ENCODE results near the gene RAD51B. TPM values are rescaled to one million over a fixed set of nuclear protein-coding genes. Genes with fewer than 3 reads are reported as not detected.

Gene RAD51B
- polyA plus RNA-seq, 1 donor (not counting 4 experiments of a cell fraction or from before 2014, with no cell fraction given): 13.3 TPM

DNA sequence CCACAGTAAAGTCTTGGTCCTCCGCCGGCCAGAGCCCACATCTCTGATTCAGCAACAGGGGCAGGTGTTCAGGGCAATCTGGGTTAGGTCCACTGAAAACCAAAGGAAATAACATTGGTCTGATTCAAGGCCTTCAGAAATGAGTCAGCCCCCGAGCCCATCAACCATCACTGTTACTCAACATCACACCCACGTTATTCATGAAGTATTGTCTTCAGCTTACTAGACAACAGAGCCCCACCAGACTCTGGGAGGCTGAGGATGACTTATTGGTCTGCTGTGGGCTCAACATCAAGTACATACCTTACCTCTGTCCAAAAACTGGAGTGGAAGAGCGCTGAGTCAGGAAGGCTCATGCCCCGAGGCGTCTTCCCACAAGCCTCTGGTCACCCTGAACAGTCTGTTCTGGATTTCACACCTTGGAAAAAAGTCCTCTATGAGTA is 875.8 kb downstream of the RAD51B start:
- Histone ChIP-seq H3K9ac (ENCODE audit: control insufficient read depth, extremely low read depth, insufficient read depth, low read length) (peak overlapping the region; percentile 82), H3K9me1 (ENCODE audit: control insufficient read depth, extremely low read depth, insufficient read depth, low read length) (no peaks in the 10 kb centered on the region), H2AFZ (ENCODE audit: control insufficient read depth, low read length) (no peak overlapping the region), H3K4me3 (ENCODE audit: control insufficient read depth in 2 of 3, extremely low read depth in 1 of 3, insufficient read depth in 2 of 3, low read depth in 1 of 3, low read length in 3 of 3) (no peak overlapping the region), H3K9me3 (ENCODE audit: control insufficient read depth, low read depth, low read length) (no peaks in the 10 kb centered on the region), H3K4me2 (ENCODE audit: control insufficient read depth, extremely low read depth, insufficient read depth, low read depth, low read length) (peak overlapping the region; percentile 62), H3K4me1 (ENCODE audit: control insufficient read depth, extremely low read depth, insufficient read depth, low read length) (peaks cover 29% of the 10 kb centered on the region), H3K27me3 (ENCODE audit: control insufficient read depth, extremely low read depth, insufficient read depth, low read length) (no peaks in the 10 kb centered on the region), H3K79me2 (ENCODE audit: control insufficient read depth, insufficient read depth, low read length) (no peaks in the 10 kb centered on the region), H3K27ac (ENCODE audit: control insufficient read depth, insufficient read depth, low read length) (peak overlapping the region; percentile 98), H4K20me1 (ENCODE audit: control insufficient read depth, extremely low read depth, insufficient read depth, low read length) (no peaks in the 10 kb centered on the region), H3K36me3 (ENCODE audit: control insufficient read depth in 2 of 2, extremely low read depth in 1 of 2, insufficient read depth in 2 of 2, low read length in 2 of 2) (no peaks in the 10 kb centered on the region)
- no peak for TF ChIP-seq EZH2 (IDR thresholded peaks at IDR 0.05; ENCODE audit: low read length)
- TF ChIP-seq, protein P1, sequence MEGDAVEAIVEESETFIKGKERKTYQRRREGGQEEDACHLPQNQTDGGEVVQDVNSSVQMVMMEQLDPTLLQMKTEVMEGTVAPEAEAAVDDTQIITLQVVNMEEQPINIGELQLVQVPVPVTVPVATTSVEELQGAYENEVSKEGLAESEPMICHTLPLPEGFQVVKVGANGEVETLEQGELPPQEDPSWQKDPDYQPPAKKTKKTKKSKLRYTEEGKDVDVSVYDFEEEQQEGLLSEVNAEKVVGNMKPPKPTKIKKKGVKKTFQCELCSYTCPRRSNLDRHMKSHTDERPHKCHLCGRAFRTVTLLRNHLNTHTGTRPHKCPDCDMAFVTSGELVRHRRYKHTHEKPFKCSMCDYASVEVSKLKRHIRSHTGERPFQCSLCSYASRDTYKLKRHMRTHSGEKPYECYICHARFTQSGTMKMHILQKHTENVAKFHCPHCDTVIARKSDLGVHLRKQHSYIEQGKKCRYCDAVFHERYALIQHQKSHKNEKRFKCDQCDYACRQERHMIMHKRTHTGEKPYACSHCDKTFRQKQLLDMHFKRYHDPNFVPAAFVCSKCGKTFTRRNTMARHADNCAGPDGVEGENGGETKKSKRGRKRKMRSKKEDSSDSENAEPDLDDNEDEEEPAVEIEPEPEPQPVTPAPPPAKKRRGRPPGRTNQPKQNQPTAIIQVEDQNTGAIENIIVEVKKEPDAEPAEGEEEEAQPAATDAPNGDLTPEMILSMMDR (optimal IDR thresholded peaks at IDR 0.05 in 1 of 3, IDR thresholded peaks at IDR 0.05 in 1 of 3, conservative IDR thresholded peaks at IDR 0.05 in 1 of 3; ENCODE audit: extremely low read depth in 1 of 3, insufficient read depth in 2 of 3, low read length in 3 of 3): no peak
- peak; percentile 100 for DNase-seq (ENCODE audit: low read depth, low spot score)
- dilution Hi-C loops (cut with MboI; ENCODE audit: extremely low pct_ligation_motif_present, low sequenced_read_pairs): no loop called here
- peak; percentile 100 for FAIRE-seq

DNA sequence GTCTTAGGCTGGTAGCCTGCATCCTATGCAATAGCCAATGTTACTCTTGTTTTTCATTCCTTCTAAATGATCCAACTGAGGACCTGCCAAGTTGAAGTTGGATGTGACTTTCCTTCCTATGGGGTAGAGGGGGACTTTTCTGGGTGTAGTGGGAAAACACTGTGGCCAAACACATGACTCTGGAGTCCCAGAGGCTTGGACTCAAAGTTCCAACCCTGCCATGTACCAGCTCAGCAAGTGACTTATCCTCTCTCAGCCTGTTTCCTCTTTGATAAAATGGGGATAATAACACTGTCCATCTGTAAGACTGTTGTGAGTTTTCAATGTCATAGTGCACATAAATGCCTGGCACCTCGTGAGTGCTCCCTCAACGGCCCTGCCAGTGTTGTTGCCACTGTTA is 876.3 kb downstream of the RAD51B start:
- TF ChIP-seq, protein P1 (optimal IDR thresholded peaks at IDR 0.05 in 1 of 3, IDR thresholded peaks at IDR 0.05 in 1 of 3, conservative IDR thresholded peaks at IDR 0.05 in 1 of 3; ENCODE audit: extremely low read depth in 1 of 3, insufficient read depth in 2 of 3, low read length in 3 of 3): no peak
- TF ChIP-seq EZH2 (IDR thresholded peaks at IDR 0.05; ENCODE audit: low read length): no peak
- Histone ChIP-seq H3K4me1 (ENCODE audit: control insufficient read depth, extremely low read depth, insufficient read depth, low read length) (peaks cover 29% of the 10 kb centered on the region), H2AFZ (ENCODE audit: control insufficient read depth, low read length) (no peak overlapping the region), H3K27me3 (ENCODE audit: control insufficient read depth, extremely low read depth, insufficient read depth, low read length) (no peaks in the 10 kb centered on the region), H4K20me1 (ENCODE audit: control insufficient read depth, extremely low read depth, insufficient read depth, low read length) (no peaks in the 10 kb centered on the region), H3K4me2 (ENCODE audit: control insufficient read depth, extremely low read depth, insufficient read depth, low read depth, low read length) (peak overlapping the region; percentile 38), H3K9me3 (ENCODE audit: control insufficient read depth, low read depth, low read length) (peaks cover 3% of the 10 kb centered on the region), H3K9me1 (ENCODE audit: control insufficient read depth, extremely low read depth, insufficient read depth, low read length) (no peaks in the 10 kb centered on the region), H3K36me3 (ENCODE audit: control insufficient read depth in 2 of 2, extremely low read depth in 1 of 2, insufficient read depth in 2 of 2, low read length in 2 of 2) (no peaks in the 10 kb centered on the region), H3K79me2 (ENCODE audit: control insufficient read depth, insufficient read depth, low read length) (no peaks in the 10 kb centered on the region), H3K4me3 (ENCODE audit: control insufficient read depth in 2 of 3, extremely low read depth in 1 of 3, insufficient read depth in 2 of 3, low read depth in 1 of 3, low read length in 3 of 3) (no peak overlapping the region), H3K9ac (ENCODE audit: control insufficient read depth, extremely low read depth, insufficient read depth, low read length) (peak overlapping the region; percentile 61), H3K27ac (ENCODE audit: control insufficient read depth, insufficient read depth, low read length) (peak overlapping the region; percentile 98)
- no peak for DNase-seq (ENCODE audit: low read depth, low spot score)
- dilution Hi-C loops (cut with MboI; ENCODE audit: extremely low pct_ligation_motif_present, low sequenced_read_pairs): no loop called here
- FAIRE-seq: no peak

All from keratinocyte (primary cell).